PC-3 (cell line): ENCODE measurements around the gene RPN1. TPM values are rescaled to one million over a fixed set of nuclear protein-coding genes. Genes with fewer than 3 reads are reported as not detected.
"Not testable (repeated sequence)": the region's sequence is repeated elsewhere in the genome, so short reads cannot be mapped to it uniquely, and the experiment has no call there.

Experiments
- ATAC-seq: fragments of 200-7000 bp; cut with Tn5 transposase; 2 replicates; pipeline ENCODE4 v1.9.1; 2020; ENCODE audit warnings: mild to moderate bottlenecking, moderate library complexity
- BruUV-seq: library from RNA; stranded (reverse); fragments of 400-500 nt; replicated peaks from 2 replicates; lab custom pipeline; 2021; lab: Mats Ljungman, UMichigan
- CTCF ChIA-PET: fragments of 300-600 bp; sonication (Branson Sonifier 250); formaldehyde crosslinking; loops from one replicate; lab custom pipeline; 2022; ENCODE audit warnings: antibody characterized with exemption; lab: Charles Lee
- POLR2A ChIA-PET: fragments of 300-600 bp; sonication (Branson Sonifier 250); formaldehyde crosslinking; loops from one replicate; lab custom pipeline; 2022; ENCODE audit warnings: antibody characterized with exemption; ENCODE audit not compliant: unreplicated experiment; lab: Charles Lee
- DNase-seq: peaks from one replicate; pipeline ENCODE4 v3.0.0-alpha.2; 2015
- H2AFZ ChIP-seq: fragments of 300-600 bp; sonication (generic); 2 replicates; pipeline ENCODE4 v1.6.0; 2016; ENCODE audit warnings: antibody characterized with exemption, low read length
- H3F3A ChIP-seq: fragments of 300-600 bp; sonication (generic); one replicate; pipeline ENCODE4 v1.6.0; 2017; ENCODE audit warnings: antibody characterized with exemption, low read length, control low read depth, mild to moderate bottlenecking; ENCODE audit not compliant: unreplicated experiment
- H3K27ac ChIP-seq: fragments of 300-600 bp; sonication (generic); 2 replicates; pipeline ENCODE4 v1.5.1; 2016; ENCODE audit warnings: mild to moderate bottlenecking, low read length
- H3K27me3 ChIP-seq: fragments of 300-600 bp; sonication (generic); 2 replicates; pipeline ENCODE4 v1.6.1; 2016; ENCODE audit warnings: low read length, mixed read lengths
- H3K36me3 ChIP-seq: fragments of 300-600 bp; sonication (generic); 2 replicates; pipeline ENCODE4 v1.6.1; 2016; ENCODE audit warnings: low read depth, mixed run types, low read length, mixed read lengths
- H3K4me1 ChIP-seq: fragments of 300-600 bp; sonication (generic); 2 replicates; pipeline ENCODE4 v1.5.1; 2016; ENCODE audit warnings: low read length; ENCODE audit not compliant: insufficient read depth
- H3K4me2 ChIP-seq: fragments of 300-600 bp; sonication (generic); 2 replicates; pipeline ENCODE4 v1.6.0; 2016; ENCODE audit warnings: low read length
- H3K4me3 ChIP-seq: fragments of 300-600 bp; sonication (generic); 2 replicates; pipeline ENCODE4 v1.5.1; 2016; ENCODE audit warnings: mild to moderate bottlenecking, low read length, mixed read lengths
- H3K79me2 ChIP-seq: fragments of 300-600 bp; sonication (generic); 2 replicates; pipeline ENCODE4 v1.6.1; 2017; ENCODE audit warnings: low read length, mixed read lengths
- H3K9ac ChIP-seq: fragments of 300-600 bp; sonication (generic); 2 replicates; pipeline ENCODE4 v1.6.0; 2016; ENCODE audit warnings: mild to moderate bottlenecking, low read length
- H3K9me2 ChIP-seq: fragments of 300-600 bp; sonication (generic); replicated peaks from 2 replicates; pipeline ENCODE4 v1.6.1; 2016; ENCODE audit warnings: mixed run types, low read length, mixed read lengths
- H3K9me3 ChIP-seq: fragments of 300-600 bp; sonication (generic); 2 replicates; pipeline ENCODE4 v1.6.1; 2016; ENCODE audit warnings: low read length, mixed read lengths
- H4K20me1 ChIP-seq: fragments of 300-600 bp; sonication (generic); 2 replicates; pipeline ENCODE4 v1.6.1; 2016; ENCODE audit warnings: low read length, mixed read lengths
- EZH2 ChIP-seq: fragments of 300-600 bp; sonication (generic); IDR thresholded peaks from one replicate; pipeline ENCODE4 v1.6.1; 2017; ENCODE audit warnings: antibody characterized with exemption, mild to moderate bottlenecking, low read length; ENCODE audit not compliant: unreplicated experiment
- EZH2phosphoT487 ChIP-seq: fragments of 300-600 bp; sonication (generic); IDR thresholded peaks from 2 replicates; pipeline ENCODE4 v1.6.1; 2018; ENCODE audit warnings: mild to moderate bottlenecking, antibody characterized with exemption, low read length, borderline replicate concordance
- intact Hi-C: fragments of 100-400 bp; cut with micrococcal nuclease; formaldehyde crosslinking; loops from 2 replicates; pipeline ENCODE4 v1.9.0; 2023
- total RNA-seq: library from RNA; depleted of rRNA; stranded (reverse); fragments of >200 nt; gene quantifications from 2 replicates; pipeline ENCODE4 v1.2.3, GENCODE V29; 2014
- TF ChIP-seq, protein P1 (sequence below): fragments of 300-600 bp; sonication (generic); conservative IDR thresholded peaks from 2 replicates; pipeline ENCODE4 v1.5.1; 2017; ENCODE audit warnings: antibody characterized with exemption, low read depth, mild to moderate bottlenecking, low read length

The RPN1 gene
- total RNA-seq, 1 experiment from 2014 or later = 262 TPM

DNA sequence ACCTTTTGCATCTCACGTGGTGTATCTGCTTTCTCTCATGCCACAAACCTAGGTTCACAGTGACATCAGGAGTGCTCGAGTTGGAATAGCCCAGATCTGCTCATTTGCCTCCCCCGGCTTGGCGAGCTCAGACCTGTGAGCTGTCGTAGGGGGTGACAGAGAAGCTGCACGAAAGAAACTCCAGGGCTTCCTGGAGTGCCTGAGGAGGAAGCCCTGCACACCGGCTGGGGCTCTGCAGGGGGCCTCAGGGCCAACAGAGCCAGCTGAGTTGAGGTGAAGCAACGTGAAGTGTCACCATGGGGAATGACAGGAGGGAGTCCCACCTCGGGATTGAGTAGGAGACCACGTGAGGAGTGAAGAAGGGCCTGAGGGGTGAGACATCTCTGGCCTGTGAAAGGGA lies 62.5 kb downstream of the RPN1 start:
- Histone ChIP-seq H3K9me2 (no peaks in the 10 kb centered on the region), H3K27ac (no peak overlapping the region), H4K20me1 (no peaks in the 10 kb centered on the region), H3F3A (no peaks in the 10 kb centered on the region), H3K4me2 (no peak overlapping the region), H3K36me3 (no peaks in the 10 kb centered on the region), H3K4me3 (no peak overlapping the region), H3K79me2 (no peaks in the 10 kb centered on the region), H3K9ac (no peak overlapping the region), H3K4me1 (peaks cover 7% of the 10 kb centered on the region; the same call in 1 of the 2 replicates), H3K9me3 (no peaks in the 10 kb centered on the region), H3K27me3 (no peaks in the 10 kb centered on the region), H2AFZ (no peak overlapping the region)
- intact Hi-C loops = loop anchor here (10.0 kb wide), 2 partner anchors 83 to 283 kb away; no protein-coding TSS in a partner anchor
- no peak for DNase-seq
- no TSS peak for BruUV-seq
- TF ChIP-seq EZH2phosphoT487 (no peak), EZH2 (no peak)
- TF ChIP-seq, protein P1, sequence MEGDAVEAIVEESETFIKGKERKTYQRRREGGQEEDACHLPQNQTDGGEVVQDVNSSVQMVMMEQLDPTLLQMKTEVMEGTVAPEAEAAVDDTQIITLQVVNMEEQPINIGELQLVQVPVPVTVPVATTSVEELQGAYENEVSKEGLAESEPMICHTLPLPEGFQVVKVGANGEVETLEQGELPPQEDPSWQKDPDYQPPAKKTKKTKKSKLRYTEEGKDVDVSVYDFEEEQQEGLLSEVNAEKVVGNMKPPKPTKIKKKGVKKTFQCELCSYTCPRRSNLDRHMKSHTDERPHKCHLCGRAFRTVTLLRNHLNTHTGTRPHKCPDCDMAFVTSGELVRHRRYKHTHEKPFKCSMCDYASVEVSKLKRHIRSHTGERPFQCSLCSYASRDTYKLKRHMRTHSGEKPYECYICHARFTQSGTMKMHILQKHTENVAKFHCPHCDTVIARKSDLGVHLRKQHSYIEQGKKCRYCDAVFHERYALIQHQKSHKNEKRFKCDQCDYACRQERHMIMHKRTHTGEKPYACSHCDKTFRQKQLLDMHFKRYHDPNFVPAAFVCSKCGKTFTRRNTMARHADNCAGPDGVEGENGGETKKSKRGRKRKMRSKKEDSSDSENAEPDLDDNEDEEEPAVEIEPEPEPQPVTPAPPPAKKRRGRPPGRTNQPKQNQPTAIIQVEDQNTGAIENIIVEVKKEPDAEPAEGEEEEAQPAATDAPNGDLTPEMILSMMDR = no peak
- ChIA-PET POLR2A (no interaction called here), CTCF (no interaction called here)
- no peak for ATAC-seq

- Histone ChIP-seq H3K9ac (no peak overlapping the region), H3K9me2 (no peaks in the 10 kb centered on the region), H3K4me1 (peaks cover 7% of the 10 kb centered on the region; the same call in 1 of the 2 replicates), H2AFZ (no peak overlapping the region), H3K4me2 (no peak overlapping the region), H3K4me3 (no peak overlapping the region), H3K79me2 (no peaks in the 10 kb centered on the region), H3K27me3 (no peaks in the 10 kb centered on the region), H3K36me3 (no peaks in the 10 kb centered on the region), H3F3A (no peaks in the 10 kb centered on the region), H3K27ac (no peak overlapping the region), H4K20me1 (no peaks in the 10 kb centered on the region), H3K9me3 (no peaks in the 10 kb centered on the region)
- intact Hi-C loops = loop anchor here (10.0 kb wide), 2 partner anchors 83 to 283 kb away; no protein-coding TSS in a partner anchor
- ATAC-seq (no peak), DNase-seq (no peak)
- POLR2A ChIA-PET = no interaction called here
- CTCF ChIA-PET = no interaction called here
- no TSS peak for BruUV-seq
- TF ChIP-seq, protein P1 = no peak
- TF ChIP-seq EZH2phosphoT487 (no peak), EZH2 (no peak)
Observed at GRCh38 chr3:128587391-128587790, 63.2 kb downstream of the RPN1 start.

DNA sequence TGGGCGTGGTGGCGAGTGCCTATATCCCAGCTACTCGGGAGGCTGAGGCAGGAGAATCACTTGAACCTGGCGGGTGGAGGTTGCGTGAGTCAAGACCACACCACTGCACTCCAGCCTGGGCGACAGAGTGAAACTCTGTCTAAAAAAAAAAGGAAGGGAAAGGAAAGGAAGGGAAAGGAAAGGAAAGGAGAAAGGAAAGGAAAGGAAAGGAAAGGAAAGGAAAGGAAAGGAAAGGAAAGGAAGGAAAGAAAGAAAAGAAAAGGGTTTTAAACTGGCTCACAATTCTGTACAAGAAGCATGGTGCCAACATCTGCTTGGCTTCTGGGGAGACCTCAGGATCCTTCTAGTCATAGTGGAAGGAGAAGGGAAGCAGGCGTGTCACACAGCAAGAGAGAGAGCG lies 63.7 kb downstream of the RPN1 start:
- not testable (repeated sequence) for ATAC-seq

DNA sequence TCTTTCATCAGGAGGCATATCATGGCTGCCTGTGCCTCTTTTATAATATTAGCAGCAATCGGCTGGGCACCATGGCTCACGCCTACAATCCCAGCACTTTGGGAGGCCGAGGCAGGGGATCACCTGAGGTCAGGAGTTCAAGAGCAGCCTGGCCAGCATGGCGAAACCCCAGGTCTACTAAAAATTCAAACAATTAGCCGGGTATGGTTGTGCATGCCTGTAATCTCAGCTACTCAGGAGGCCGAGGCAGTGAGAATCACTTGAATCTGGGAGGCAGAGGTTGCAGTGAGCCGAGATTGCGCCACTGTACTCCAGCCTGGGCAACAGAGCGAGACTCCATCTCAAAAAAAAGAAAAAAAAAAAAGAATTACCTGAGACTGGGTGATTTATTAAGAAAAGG lies 64.2 kb downstream of the RPN1 start:
- ATAC-seq, H3K4me2 ChIP-seq, H3K4me1 ChIP-seq, BruUV-seq, H3K9me2 ChIP-seq, H3K9ac ChIP-seq, H3K36me3 ChIP-seq, CTCF ChIA-PET, POLR2A ChIA-PET, H3K9me3 ChIP-seq, H3F3A ChIP-seq, H3K27me3 ChIP-seq, DNase-seq, H3K79me2 ChIP-seq, H2AFZ ChIP-seq, H4K20me1 ChIP-seq, H3K4me3 ChIP-seq, H3K27ac ChIP-seq: not testable (repeated sequence)
- intact Hi-C loops = loop anchor here (10.0 kb wide), 2 partner anchors 82 to 282 kb away; no protein-coding TSS in a partner anchor

More for the DNA sequence above, 63.7 kb downstream of the RPN1 start:
- H3K27ac ChIP-seq, H3F3A ChIP-seq, CTCF ChIA-PET, POLR2A ChIA-PET, H3K36me3 ChIP-seq, H3K4me1 ChIP-seq, DNase-seq, H3K9me2 ChIP-seq, H3K9me3 ChIP-seq, H3K4me2 ChIP-seq, H3K4me3 ChIP-seq, BruUV-seq, H3K27me3 ChIP-seq, H3K79me2 ChIP-seq, H2AFZ ChIP-seq, H4K20me1 ChIP-seq, H3K9ac ChIP-seq: not testable (repeated sequence)
- intact Hi-C loops = loop anchor here (10.0 kb wide), 2 partner anchors 82 to 282 kb away; no protein-coding TSS in a partner anchor
